ENCODE results near the gene RELA. TPM values are rescaled to one million over a fixed set of nuclear protein-coding genes. Genes with fewer than 3 reads are reported as not detected.

RELA gene
- total RNA-seq, 1 experiment from 2014 or later: 54.9 TPM

- CTCF ChIA-PET: interaction anchor here (1.0 to 1.2 kb wide), 3 partner anchors 39 to 238 kb away, joined by 3 to 4 read pairs (median 3); partner anchors contain the start of gene MUS81
- Mint-ChIP-seq H3K27me3 (ENCODE audit: insufficient read depth, unreplicated experiment) (no peaks in the 10 kb centered on the region), H3K4me1 (ENCODE audit: low read depth, unreplicated experiment) (peaks cover 20% of the 10 kb centered on the region), H3K9me3 (ENCODE audit: unreplicated experiment) (no peaks in the 10 kb centered on the region), H3K27ac (ENCODE audit: unreplicated experiment) (no peak overlapping the region), H3K4me3 (ENCODE audit: unreplicated experiment) (peak overlapping the region; percentile 79), H3K36me3 (ENCODE audit: insufficient read depth, unreplicated experiment) (peaks cover 13% of the 10 kb centered on the region)
- Histone ChIP-seq H3K4me1 (peaks cover 16% of the 10 kb centered on the region), H3K36me3 (ENCODE audit: control insufficient read depth, insufficient read depth, low read length) (no peaks in the 10 kb centered on the region), H3K9me3 (no peaks in the 10 kb centered on the region), H3K27me3 (replicated peaks; ENCODE audit: control insufficient read depth, insufficient read depth, low read length) (no peaks in the 10 kb centered on the region), H3K4me3 (ENCODE audit: low read depth, low read length) (peak overlapping the region; percentile 79)
- POLR2A ChIA-PET: interaction anchor here (0.9 kb wide), 1 partner anchor 17 kb away, joined by 6 read pairs; the partner anchor contains the start of gene RELA
- BruUV-seq (replicated peaks): no TSS peak
- no peak for DNase-seq
- TF ChIP-seq CTCF (IDR thresholded peaks at IDR 0.05; ENCODE audit: insufficient read depth in 1 of 2, low read depth in 1 of 2, low read length in 1 of 2, severe bottlenecking in 1 of 2, unreplicated experiment in 1 of 2): no peak
- intact Hi-C loops (cut with micrococcal nuclease; ENCODE audit: unreplicated experiment): no loop called here
Observed at GRCh38 chr11:65646288-65646957, 16.3 kb downstream of the RELA start.

- H3K4me1 ChIP-seq: peaks cover 15% of the 10 kb centered on the region
- POLR2A ChIA-PET: no interaction called here
- CTCF ChIA-PET: no interaction called here
- no peak overlapping the region for H3K4me3 ChIP-seq (ENCODE audit: low read depth, low read length)
- Mint-ChIP-seq H3K9me3 (ENCODE audit: unreplicated experiment) (no peaks in the 10 kb centered on the region), H3K4me3 (ENCODE audit: unreplicated experiment) (no peak overlapping the region), H3K27me3 (ENCODE audit: insufficient read depth, unreplicated experiment) (no peaks in the 10 kb centered on the region), H3K27ac (ENCODE audit: unreplicated experiment) (peak overlapping the region; percentile 28), H3K36me3 (ENCODE audit: insufficient read depth, unreplicated experiment) (peaks cover 6% of the 10 kb centered on the region), H3K4me1 (ENCODE audit: low read depth, unreplicated experiment) (peaks cover 20% of the 10 kb centered on the region)
- no peaks in the 10 kb centered on the region for H3K9me3 ChIP-seq
- intact Hi-C loops (cut with micrococcal nuclease; ENCODE audit: unreplicated experiment): no loop called here
- no peak for DNase-seq
- no peak for TF ChIP-seq CTCF (IDR thresholded peaks at IDR 0.05; ENCODE audit: insufficient read depth in 1 of 2, low read depth in 1 of 2, low read length in 1 of 2, severe bottlenecking in 1 of 2, unreplicated experiment in 1 of 2)
- H3K36me3 ChIP-seq (ENCODE audit: control insufficient read depth, insufficient read depth, low read length): no peaks in the 10 kb centered on the region
- BruUV-seq (replicated peaks): no TSS peak
- H3K27me3 ChIP-seq (replicated peaks; ENCODE audit: control insufficient read depth, insufficient read depth, low read length): no peaks in the 10 kb centered on the region
Observed at GRCh38 chr11:65645710-65646109, 17.0 kb downstream of the RELA start.

- H3K4me3 ChIP-seq (ENCODE audit: low read depth, low read length): no peak overlapping the region
- DNase-seq: no peak
- ChIA-PET POLR2A (no interaction called here), CTCF (no interaction called here)
- H3K4me1 ChIP-seq: peaks cover 15% of the 10 kb centered on the region
- intact Hi-C loops (cut with micrococcal nuclease; ENCODE audit: unreplicated experiment): no loop called here
- Mint-ChIP-seq H3K4me1 (ENCODE audit: low read depth, unreplicated experiment) (peaks cover 20% of the 10 kb centered on the region), H3K27ac (ENCODE audit: unreplicated experiment) (peak overlapping the region; percentile 28), H3K36me3 (ENCODE audit: insufficient read depth, unreplicated experiment) (peaks cover 12% of the 10 kb centered on the region), H3K4me3 (ENCODE audit: unreplicated experiment) (no peak overlapping the region), H3K9me3 (ENCODE audit: unreplicated experiment) (no peaks in the 10 kb centered on the region), H3K27me3 (ENCODE audit: insufficient read depth, unreplicated experiment) (no peaks in the 10 kb centered on the region)
- BruUV-seq (replicated peaks): no TSS peak
- H3K27me3 ChIP-seq (replicated peaks; ENCODE audit: control insufficient read depth, insufficient read depth, low read length): no peaks in the 10 kb centered on the region
- H3K36me3 ChIP-seq (ENCODE audit: control insufficient read depth, insufficient read depth, low read length): no peaks in the 10 kb centered on the region
- no peak for TF ChIP-seq CTCF (IDR thresholded peaks at IDR 0.05; ENCODE audit: insufficient read depth in 1 of 2, low read depth in 1 of 2, low read length in 1 of 2, severe bottlenecking in 1 of 2, unreplicated experiment in 1 of 2)
- H3K9me3 ChIP-seq: no peaks in the 10 kb centered on the region
Observed at GRCh38 chr11:65644837-65645236, 17.9 kb downstream of the RELA start.
